Hepatocyte (in vitro differentiated cells): ENCODE data around the gene POLR3H.

Experiments
- CTCF ChIP-seq: fragments of 200-600 bp; sonication (generic); IDR thresholded peaks from 2 replicates; pipeline ENCODE4 v1.5.1; 2016; ENCODE audit warnings: antibody characterized with exemption, mild to moderate bottlenecking; ENCODE audit not compliant: poor library complexity
- EZH2 ChIP-seq: fragments of 200-600 bp; sonication (generic); IDR thresholded peaks from 2 replicates; pipeline ENCODE4 v1.6.1; 2016; ENCODE audit warnings: antibody characterized with exemption, mild to moderate bottlenecking, borderline replicate concordance
- EZH2phosphoT487 ChIP-seq: fragments of 200-600 bp; sonication (generic); IDR thresholded peaks from one replicate; pipeline ENCODE4 v1.6.1; 2018; ENCODE audit warnings: antibody characterized with exemption, mild to moderate bottlenecking, low read depth, moderate library complexity; ENCODE audit not compliant: unreplicated experiment, severe bottlenecking

DNA sequence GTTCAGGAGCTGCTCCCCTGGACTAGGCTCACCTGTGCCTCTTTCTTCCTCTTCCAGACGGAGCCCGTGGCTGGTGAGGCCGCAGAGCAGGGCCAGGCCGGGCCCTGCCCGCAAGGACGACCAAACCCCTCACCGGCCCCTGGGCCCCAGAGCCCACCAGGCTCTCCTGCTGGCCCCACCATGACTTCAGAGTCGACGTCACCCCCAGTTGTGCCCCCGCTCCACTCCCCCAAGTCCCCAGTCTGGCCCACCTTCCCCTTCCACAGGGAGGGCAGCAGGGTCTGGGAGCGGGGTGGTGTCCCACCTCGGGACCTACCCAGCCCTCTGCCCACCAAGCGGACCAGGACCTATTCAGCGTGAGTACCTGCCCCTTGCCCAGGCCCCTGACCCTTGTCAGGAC, 27.5 kb upstream of the POLR3H start:
- TF ChIP-seq CTCF (no peak), EZH2 (no peak), EZH2phosphoT487 (no peak)
